ENCODE measurements around the gene ALAS1.
A peak's percentile ranks its signal among the peaks of the same experiment; 100 is the strongest.

The ALAS1 gene

DNA sequence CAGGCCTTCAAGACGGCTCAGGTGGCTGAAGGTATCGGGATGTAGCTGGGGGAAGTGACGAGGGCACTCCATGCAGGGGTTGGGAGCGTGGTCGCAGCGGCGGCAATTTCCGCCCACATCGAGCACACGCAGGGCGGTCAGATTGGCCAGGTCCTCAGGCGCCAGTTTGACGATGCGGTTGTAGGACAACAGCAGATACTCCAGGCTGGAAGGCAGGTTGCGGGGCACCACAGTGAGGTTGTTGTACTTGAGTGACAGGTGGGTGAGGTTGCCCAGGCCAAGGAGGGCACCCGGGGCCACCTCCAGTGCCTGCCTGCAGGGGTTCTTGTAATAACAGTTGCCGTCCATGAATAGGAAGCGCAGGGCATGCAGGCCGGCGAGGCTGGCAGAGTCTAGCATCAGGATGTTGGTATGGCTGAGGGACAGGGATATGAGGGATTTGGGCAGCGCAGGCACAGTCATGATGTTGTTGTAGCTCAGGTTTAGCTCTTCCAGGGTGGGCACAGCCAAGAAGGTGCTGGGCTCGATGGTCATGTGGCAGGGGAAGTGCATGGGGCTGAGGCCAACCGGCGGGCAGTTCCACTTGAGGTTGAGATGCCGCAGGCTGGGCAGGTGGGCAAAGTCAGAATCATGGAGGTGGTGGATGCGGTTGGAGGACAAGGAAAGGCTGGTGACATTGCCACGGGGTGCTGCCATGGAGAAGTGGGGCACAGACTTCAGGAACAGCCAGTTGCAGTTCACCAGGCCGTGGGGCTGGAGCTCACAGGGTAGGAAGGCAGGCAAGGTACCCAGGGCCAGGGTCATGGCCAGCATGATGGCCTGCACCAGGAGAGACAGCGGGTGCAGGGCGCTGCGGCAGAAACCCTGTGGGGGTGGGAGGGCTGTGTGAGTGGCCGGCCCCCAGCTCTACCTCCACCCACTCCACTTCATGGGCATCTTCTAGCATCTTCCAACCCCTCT lies 25.8 kb downstream of the ALAS1 start:
- no peak for DNase-seq

DNA sequence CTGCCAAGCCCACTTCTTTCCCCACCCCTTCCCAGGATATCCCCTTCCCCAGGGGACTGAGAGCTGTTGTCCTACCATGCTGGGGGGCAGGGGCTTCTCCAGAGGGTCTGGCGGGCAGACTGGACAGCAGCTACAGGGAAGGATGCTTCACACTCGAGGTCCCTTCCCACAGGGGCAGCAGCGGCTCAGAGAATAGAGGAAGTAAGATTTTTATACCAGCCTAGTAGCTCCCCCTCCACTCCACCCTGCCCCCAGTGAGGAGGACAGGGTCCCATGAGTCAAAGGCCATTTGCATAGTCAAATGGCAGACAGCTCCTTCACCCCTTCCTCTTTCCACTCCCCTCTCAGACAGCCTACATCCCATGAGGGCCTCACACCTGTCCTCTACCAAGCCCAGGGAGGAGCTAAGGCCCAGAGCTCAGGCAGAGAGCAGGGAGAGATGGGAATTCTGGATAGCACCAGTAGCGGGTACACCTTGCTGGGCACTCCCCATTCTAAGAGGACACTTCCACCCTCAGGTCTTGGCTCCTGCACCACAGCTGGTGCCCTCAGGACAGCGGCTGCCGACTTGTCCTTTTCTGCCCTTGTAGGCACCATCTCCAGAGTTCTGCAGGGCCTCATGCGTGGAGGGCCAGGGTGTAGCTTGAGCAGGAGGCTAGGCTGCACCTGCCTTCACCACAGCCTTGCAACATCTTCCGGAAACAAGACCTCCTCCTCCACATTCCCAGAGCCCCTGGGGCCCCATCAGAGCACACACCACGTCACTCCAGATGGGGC lies 27.7 kb downstream of the ALAS1 start, which contains the start of gene TLR9:
Gene TLR9 (minus strand): TSS at position 194 of the 777 bp plus-strand sequence. CDS start 116 bp downstream, at position 78.
- DNase-seq, result peak; percentile 75 to 92

DNA sequence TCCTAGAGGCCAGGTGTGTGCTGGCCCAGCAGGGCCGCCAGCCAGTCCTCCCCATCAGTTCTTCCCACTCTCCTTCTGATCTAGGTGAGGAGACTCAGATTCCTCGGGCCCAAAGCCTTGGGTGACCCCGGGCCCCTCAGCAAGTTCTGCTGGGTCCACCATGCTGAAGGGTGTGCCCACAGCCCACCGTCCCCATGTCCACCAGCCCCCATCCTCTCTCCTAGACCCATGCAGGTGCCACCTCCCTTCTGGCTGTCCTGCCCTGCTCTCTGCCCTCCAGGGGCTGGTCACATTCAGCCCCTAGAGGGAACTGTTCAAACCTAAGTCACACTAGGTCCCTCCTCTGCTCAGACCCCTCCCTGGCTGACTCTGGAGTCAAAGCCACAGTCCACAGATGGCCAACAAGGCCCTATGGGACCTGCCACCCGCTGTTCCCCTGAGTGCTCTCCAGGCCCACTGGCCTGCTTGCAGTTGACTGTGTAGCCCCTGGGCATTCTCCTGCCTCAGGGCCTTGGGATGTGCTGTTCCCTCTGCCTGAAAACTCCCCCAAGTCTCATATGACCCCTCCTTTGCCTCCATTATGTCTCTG lies 28.4 kb downstream of the ALAS1 start:
- no peak for DNase-seq

DNA sequence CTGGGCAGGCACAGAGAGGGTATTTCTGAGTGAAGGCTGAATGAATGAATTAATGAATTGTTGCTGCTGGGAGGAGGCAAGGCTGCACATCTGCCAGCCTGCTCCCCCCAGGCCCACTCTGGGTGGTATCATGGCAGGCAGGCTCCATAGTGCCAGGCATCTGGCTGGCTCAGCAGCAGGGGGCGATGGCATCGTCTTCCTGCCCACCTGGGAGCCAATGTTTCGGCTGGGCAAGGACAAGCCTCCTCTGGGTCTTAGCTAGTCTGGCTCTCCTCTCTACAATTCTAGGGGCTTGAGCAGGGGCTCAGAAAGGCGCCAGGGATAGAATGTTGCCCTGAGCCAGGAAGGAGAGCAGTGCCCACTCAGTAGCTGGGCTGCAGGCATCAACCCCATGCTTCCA lies 29.2 kb downstream of the ALAS1 start:
- no peak for DNase-seq

DNA sequence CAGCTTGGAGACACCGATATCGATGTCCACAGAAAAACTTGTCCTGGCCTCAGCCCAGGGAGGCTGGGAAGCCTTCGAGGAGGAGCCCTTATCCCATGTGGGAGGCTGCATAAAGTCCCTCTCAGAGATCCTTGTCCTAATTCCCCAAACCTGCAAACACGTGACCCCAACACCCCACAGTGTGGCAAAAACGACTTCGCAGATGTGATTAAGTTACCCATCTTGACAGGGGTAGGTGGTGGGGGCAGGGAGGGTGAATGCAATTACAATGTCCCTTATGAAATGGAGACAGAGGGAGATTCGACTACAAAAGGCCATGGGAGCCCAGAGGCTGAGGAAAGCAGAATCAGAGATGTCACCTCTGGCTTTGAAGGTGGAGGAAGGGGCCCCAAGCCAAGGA lies 29.8 kb downstream of the ALAS1 start:
- no peak for DNase-seq

DNA sequence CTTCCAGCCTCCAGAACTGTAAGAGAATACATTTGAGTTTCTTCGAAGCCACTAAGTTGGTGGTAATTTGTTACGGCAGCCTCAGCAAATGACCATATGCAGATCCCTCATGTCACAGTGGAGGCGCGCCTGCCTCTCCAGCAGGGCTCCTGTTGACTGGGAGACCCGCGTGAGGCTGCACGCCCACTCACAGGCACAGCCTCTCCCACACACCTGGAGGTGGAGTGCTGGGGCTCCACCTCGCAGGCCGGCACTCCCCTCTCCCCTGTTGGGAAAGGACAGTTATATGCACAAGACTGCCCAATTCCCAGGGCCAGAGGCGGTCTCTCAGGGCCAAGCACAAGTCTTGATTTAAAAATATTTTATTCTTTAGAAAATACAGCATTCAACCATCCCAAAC lies 30.3 kb downstream of the ALAS1 start:
- DNase-seq, result no peak

DNA sequence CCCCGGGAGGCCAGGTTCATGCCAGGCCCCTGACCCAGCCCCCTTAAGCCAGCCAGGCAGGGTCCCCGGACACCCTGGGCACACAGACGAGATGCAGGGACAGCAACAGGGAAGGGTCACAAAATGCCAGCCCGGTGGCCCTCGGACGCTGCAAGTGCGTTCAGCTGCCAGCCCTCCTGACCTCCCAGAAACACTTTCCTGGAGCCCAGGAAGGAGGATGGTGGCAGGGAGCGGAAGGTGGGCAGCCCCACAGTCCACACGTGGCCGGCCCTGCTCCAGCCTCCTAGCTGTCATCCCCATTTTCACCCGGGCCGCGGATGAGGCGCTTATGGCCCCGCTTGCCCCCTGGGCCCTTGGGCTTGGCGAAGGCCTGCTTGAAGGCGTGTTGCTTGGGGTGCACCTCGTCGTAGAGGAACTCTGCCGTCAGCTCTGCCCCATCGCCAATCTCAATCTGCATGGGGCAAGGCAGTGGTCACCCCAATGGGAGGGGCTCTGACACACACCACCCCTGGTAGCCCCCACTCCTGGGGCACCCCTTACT lies 30.9 kb downstream of the ALAS1 start:
- no peak for DNase-seq

DNA sequence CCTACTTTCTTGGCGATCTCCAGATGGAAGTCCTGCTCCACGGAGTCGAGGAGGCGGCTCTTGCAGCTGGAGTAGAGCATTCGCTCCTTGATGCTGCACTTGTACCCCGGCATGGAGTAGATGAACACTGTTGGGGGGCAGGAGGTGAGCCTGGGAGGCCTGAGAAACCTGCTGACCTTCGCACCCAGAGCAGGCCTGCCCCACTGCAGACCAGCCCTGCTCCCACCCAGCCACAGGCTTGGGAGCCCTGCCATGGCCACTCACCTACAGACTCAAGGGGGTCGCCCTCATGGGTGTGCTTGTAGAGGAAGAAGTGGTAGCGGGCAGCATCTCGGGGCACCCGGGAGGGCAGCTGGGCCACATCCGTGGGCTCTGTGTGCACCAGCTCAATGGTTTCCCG lies 31.7 kb downstream of the ALAS1 start:
- no peak for DNase-seq

DNA sequence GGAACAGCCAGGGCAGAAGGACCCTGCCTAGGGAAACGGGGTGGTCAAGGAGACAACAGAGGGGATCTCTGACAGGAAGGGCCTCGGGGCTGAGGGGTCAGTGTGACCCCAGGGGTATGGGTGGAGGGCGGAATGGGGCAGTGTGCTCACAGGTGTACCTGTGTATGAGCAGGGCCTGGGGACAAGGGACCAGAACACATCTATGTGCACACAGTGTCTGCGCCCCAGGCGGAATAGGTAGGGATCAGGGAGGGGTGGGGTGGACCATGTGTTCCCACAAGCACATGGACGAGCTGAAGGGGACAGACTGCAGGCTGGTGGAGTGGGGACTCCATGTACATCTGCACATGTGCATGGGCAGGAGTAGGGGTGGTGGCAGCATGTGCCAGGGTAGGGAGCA lies 32.5 kb downstream of the ALAS1 start:
- DNase-seq, result no peak

DNA sequence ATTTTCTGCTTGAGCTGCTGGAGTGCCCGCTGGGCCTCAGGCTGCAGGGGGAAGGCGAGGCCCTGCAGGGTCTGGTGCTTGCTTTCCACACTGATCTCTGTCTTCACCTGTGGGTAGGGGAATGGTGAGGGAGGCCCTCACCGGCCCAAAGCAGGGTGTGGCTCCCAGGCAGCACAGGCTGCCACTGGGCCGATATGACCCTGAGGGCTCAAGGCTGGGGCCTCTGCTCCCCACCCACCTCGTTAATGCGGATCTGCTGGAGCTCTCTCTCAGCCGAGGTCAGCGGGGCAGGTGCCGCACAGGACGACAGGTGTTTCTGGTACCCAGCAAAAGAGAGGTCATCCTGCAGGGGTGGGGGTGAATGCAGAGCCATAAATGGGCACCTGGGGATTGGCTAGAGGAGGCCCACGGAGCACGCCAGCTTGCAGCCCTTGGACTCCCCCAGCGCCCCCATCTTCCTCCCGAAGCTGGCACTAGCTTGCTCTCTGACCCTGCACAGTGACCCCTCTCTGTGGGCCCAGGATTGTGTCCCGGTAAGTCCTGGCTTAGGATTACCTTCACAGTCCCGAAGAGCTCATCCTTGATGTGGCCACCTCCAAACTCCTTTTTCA lies 33.0 kb downstream of the ALAS1 start:
- DNase-seq, result no peak

DNA sequence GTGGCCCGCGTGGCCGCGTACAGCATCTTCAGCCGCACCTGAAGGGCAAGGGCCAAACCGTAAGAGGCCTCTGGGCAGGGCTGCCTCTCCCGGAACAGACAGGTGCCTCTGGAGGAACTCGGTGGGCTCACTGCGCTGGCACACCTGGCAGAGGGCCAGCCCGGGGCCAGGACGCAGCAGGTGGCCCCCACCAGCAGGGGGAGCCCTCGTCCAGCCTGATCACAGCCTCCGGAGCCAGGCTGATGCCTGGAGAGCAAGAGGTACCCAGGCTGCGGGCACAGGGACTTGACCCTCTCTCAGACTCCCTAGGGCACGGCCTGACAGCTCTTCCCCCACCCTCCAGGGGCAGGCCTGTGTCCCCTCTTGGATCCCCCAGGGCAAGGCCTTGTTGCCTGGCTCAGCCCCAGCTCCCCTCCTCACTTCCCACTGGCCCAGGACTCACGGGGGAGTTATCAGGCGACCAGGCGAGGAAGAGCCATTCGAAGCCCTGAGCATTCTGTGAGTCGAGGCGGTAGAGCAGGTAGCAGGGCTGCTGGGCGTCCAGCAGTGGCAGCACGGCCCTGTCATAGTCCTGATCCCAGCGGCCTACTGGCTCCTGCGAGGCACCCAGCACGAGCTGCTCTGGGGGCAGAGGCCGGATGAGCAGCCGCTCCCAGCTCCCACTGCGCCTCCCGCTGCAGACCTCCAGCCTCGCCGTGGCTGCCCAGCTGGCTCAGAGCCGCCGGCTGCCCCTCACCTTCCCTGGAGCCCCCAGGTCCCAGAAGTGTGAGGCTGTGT lies 33.7 kb downstream of the ALAS1 start:
- peak; percentile 45 to 50 for DNase-seq

DNA sequence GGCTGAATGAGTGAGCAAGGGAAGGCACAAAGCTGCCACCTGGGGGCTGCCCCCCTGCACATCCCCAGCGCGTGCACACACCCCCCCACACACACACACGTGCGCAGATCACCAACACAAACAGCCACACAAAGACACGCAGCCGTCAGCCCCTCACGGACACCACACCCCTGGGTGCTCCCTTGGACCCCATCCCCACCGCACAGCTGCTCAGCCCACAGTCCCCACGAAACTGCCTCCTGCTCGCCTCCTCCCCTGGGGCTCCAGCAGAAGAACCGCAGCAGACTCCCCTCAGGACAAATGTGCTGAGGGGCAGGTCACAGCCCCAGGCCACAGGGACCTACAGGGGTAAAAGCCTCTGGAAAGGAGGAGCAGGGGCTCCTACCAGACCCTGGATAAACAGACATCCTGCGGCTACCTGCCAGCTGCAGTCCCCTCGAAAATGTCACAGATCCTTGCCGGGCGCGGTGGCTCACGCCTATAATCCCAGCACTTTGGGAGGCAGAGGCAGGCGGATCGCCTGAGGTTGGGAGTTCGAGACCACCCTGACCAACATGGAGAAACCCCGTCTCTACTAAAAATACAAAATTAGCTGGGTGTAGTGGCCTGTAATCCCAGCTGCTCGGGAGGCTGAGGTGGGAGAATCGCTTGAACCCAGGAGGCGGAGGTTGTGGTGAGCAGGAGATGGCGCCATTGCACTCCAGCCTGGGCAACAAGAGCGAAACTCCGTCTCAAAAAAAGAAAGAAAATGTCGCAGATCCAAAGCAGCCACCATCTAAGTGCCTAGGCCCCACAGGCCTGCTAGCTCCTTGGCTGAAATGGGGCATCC lies 34.5 kb downstream of the ALAS1 start:
- peak in 1 of 2 experiments; percentile 25 for DNase-seq

DNA sequence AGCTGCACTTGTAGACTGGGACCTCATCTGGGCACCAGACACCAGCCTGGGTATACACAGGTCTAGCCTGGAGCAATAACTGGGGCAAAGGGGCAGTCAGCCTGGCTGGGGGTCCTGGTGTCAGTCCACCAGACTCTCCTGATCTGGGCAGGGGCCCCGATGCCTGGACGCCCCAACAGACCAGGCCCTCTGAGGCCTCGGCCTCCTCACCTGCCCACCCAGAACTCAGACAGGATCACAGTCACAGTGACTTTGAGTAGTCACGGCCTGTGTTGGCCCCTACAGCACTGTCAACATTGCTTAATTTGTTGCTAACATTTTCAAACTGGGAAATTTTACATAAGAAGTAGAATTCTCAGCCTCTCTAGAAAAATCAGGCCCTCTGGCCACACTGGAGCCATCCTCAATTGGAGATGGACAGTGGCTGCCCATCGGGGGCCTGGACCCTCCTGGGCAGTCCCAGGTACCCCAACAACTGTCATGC lies 35.2 kb downstream of the ALAS1 start:
- no peak for DNase-seq

DNA sequence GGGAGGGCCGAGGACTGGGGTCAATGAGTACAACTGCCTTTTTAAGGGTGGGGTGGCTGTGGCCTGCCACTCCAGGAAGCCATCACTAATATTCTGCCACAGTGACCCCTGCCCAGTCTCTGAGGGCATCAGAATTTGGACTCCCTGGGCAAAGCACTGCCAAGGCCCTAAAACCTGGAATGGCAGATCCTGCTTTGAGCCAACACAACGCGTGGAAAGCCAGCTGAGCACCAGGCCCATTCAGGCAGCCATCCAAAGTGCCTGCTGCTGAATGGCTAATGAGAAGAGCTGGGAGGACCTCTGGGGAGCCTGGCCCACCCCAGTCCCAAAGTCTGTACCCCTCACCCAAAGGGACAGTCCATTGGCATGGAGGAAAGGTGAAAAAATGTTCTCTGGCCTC lies 36.0 kb downstream of the ALAS1 start:
- no peak for DNase-seq

DNA sequence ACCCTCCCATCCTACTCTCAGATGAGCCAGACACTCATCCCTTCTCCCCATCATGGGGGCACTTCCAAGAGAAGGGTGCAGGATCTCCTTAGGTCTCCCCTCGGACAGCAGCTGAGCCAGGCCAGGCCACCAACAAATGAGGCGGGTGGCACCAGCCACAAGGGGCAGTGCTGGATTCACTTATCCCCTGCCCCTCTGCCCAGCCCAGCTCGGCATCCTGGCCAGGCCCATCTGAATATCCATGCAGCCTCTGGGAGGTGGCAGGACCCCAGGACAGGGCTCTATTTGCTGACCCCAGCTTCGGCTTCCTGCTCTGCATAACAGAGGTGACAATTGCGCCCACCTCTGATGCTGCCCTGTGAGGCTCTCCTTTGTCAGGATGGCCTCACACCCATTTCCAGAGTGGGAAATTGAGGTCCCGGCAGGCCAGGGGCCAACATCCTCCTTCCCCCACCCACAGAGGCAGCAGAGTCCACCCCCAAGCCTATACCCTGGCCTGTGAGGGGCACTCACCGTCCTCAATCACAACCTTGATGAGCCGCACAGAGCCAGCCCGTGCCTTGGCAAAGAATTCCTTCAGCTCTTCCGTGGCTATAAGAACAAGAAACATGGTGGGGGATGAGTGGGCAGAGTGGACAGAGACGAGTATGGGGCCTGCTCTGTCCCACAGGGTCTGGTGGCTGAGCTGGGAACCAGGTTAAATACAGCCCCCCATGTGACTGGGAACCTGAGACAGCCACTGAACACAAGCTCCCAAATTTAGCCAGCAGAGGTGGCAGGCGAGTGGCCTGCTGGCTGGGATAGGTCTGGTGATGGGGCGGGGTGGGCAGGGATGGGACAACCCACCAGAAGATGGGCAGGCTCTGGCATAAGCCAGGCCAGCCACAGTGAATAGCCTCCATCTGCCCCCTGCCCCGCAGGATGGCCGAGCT lies 36.8 kb downstream of the ALAS1 start:
- DNase-seq, result no peak

DNA sequence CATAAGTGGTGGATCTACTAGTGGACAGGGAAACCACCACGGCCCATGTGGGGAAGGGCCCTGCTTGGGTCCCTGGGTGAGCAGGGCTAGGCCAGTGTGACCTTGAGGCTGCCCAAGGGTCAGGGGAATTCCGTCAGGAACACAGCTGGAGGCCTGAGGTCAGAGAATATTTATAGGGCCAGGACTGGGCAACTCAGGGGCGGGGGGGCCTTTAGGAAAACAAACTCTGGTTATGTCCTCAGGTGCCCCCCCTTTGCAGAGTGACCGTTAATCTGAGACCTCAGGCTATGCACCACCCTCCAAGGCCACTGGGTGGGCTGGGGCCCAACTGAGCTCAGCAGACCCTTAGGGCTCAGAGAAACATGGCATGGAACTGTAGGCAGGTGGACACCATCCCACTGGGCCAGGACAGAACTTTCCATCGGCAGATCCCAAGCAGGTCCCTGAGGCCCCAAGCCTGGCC lies 38.5 kb downstream of the ALAS1 start:
- no peak for DNase-seq

DNA sequence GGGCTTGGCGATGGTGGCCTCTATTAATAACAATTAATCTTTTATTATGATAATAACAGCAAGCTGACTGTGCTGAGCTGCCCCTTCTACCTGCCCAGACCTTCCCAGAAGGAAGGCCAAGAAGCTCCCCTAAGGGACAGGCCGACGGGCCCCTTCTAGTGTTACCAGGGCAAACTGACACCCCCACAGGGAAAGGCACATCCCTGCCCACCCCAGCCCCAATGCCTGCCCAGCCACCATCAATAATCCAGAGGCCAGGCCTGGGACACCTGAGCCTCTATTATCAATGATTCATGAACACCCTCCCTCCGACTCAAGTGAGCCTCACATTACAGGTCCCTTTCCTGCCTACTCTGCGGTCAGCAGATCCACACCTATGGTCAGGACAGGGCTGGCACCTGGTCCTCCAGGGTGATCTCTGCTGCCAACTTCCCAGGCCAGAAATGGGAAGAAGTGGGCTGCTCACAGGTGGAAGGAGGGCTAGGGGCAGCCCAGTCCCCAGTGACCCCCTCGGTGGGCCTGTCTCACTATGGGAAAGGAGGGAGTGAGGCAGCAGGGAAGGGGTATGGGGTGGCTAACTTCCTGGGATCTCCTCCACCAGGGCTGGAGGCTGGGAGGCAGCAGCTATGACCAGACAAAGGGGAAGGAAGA lies 39.2 kb downstream of the ALAS1 start:
- peak in 1 of 2 experiments; percentile 67 for DNase-seq

DNA sequence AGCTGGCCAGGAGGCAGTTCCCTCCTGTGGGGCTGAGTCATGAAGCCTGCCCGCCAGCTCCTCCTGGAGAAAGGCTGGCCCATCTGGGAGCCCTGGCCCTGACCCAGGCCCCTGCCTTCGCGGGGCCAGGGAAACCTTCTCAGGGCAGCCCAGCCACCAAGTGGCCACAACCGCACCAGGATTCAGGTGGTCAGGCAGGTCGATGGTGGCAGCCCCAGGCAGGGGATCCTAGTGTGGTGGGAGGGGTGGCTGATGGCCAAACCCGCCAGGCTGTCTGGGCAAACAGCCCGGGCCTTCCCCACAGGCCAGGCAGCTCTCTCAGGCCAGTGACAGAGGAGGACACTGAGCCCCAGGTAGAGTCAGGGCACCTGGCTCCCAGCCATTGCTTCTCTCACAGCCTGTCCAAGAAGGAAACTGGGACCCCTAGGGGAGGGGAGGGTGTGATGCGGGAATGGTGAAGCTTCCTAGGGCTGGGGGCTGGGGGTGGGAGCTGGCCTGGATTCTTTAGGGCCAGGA lies 39.8 kb downstream of the ALAS1 start:
- DNase-seq, result peak in 1 of 2 experiments; percentile 71

Data from Kasumi-1 (cell line).